HepG2 (cell line): Measurements from ENCODE around the gene YAP1. TPM values are rescaled to one million over a fixed set of nuclear protein-coding genes. Genes with fewer than 3 reads are reported as not detected.
A peak's percentile ranks its signal among the peaks of the same experiment; 100 is the strongest.

Source experiments
- ATF6 ChIP-seq: sonication (generic); formaldehyde crosslinking; conservative IDR thresholded peaks from 2 replicates; pipeline ENCODE4 v1.4.0; 2020; ENCODE audit warnings: missing genetic modification reagents
- FOXP1 ChIP-seq, 2 experiments: fragments of 450-650 bp in 1 of 2; IDR thresholded peaks; 2 replicates each; pipeline ENCODE4 v1.6.1; 2017 to 2018; ENCODE audit warnings: antibody characterized with exemption in 1 of 2
- GZF1 ChIP-seq: sonication (generic); formaldehyde crosslinking; IDR thresholded peaks from 2 replicates; pipeline ENCODE4 v1.5.1; 2020; ENCODE audit warnings: mild to moderate bottlenecking, missing genetic modification reagents
- HNF1A ChIP-seq, 2 experiments: sonication (generic) in 1 of 2; formaldehyde crosslinking in 1 of 2; IDR thresholded peaks; 2 replicates each; pipeline versions ENCODE4 v1.4.0 to v1.6.1; 2016 to 2020; ENCODE audit warnings: borderline replicate concordance in 1 of 2, low read depth in 1 of 2, mild to moderate bottlenecking in 1 of 2, missing genetic modification reagents in 1 of 2
- KLF13 ChIP-seq: sonication (generic); formaldehyde crosslinking; IDR thresholded peaks from 2 replicates; pipeline ENCODE4 v1.4.0; 2020; ENCODE audit warnings: mild to moderate bottlenecking, missing genetic modification reagents
- MBNL3 ChIP-seq: fragments of 250-450 bp; sonication (Bioruptor Pico); conservative IDR thresholded peaks from 2 replicates; pipeline ENCODE4 v1.8.0; 2022; ENCODE audit warnings: mild to moderate bottlenecking, inconsistent platforms
- NFIC ChIP-seq: IDR thresholded peaks from 2 replicates; pipeline ENCODE4 v1.6.1; 2012; ENCODE audit warnings: mild to moderate bottlenecking, low read length, inconsistent platforms
- NFYC ChIP-seq: IDR thresholded peaks from 2 replicates; pipeline ENCODE4 v1.6.1; 2016; ENCODE audit warnings: missing genetic modification reagents, missing compliant biosample characterization
- NR2F2 ChIP-seq: IDR thresholded peaks from 2 replicates; pipeline ENCODE4 v1.6.1; 2012; ENCODE audit warnings: low read depth, inconsistent platforms, borderline replicate concordance
- NR2F6 ChIP-seq, 2 experiments: IDR thresholded peaks; 2 replicates each; pipeline ENCODE4 v1.6.1; 2016; ENCODE audit warnings: antibody characterized with exemption in 1 of 2, mild to moderate bottlenecking in 1 of 2
- PRPF4 ChIP-seq: fragments of 200-400 bp; formaldehyde crosslinking; IDR thresholded peaks from 2 replicates; pipeline ENCODE4 v1.6.1; 2016; ENCODE audit warnings: low read length, low read depth; ENCODE audit not compliant: poor library complexity, severe bottlenecking
- RFX5 ChIP-seq: IDR thresholded peaks from 2 replicates; pipeline ENCODE4 v1.6.1; 2011; ENCODE audit warnings: low read depth, low read length, improper control_type of control experiment
- SRSF4 ChIP-seq: fragments of 200-400 bp; formaldehyde crosslinking; IDR thresholded peaks from one replicate; pipeline ENCODE4 v1.6.1; 2018; ENCODE audit warnings: mild to moderate bottlenecking, low read depth, low read length, moderate library complexity; ENCODE audit not compliant: poor library complexity, severe bottlenecking
- TGIF2 ChIP-seq: IDR thresholded peaks from 2 replicates; pipeline ENCODE4 v1.6.1; 2016; ENCODE audit warnings: control low read depth, missing compliant biosample characterization
- TOPORS ChIP-seq: sonication (generic); formaldehyde crosslinking; IDR thresholded peaks from 2 replicates; pipeline ENCODE4 v1.8.0; 2023; ENCODE audit warnings: mild to moderate bottlenecking, missing genetic modification reagents
- ZBTB26 ChIP-seq: IDR thresholded peaks from 2 replicates; pipeline ENCODE4 v1.6.1; 2016; ENCODE audit warnings: missing compliant biosample characterization, missing genetic modification reagents, borderline replicate concordance
- ZFP36L2 ChIP-seq: sonication (generic); formaldehyde crosslinking; IDR thresholded peaks from 2 replicates; pipeline ENCODE4 v1.4.0; 2020; ENCODE audit warnings: missing genetic modification reagents
- ZNF510 ChIP-seq: sonication (generic); formaldehyde crosslinking; IDR thresholded peaks from 2 replicates; pipeline ENCODE4 v1.4.0; 2020; ENCODE audit warnings: low read depth, mild to moderate bottlenecking, missing genetic modification reagents
- ZNF749 ChIP-seq: sonication (generic); formaldehyde crosslinking; IDR thresholded peaks from 2 replicates; pipeline ENCODE4 v1.8.0; 2022; ENCODE audit warnings: mild to moderate bottlenecking, missing genetic modification reagents, moderate library complexity, borderline replicate concordance
- polyA plus RNA-seq, 8 experiments: library from polyadenylated mRNA; depleted of rRNA in 3 of 8; stranded (reverse) in 7 of 8; unstranded in 1 of 8; fragments of >200 nt; fragmentation: Illumina TruSeq in 4 of 8; extraction: Trizol in 4 of 8; gene quantifications; 2 replicates each; pipeline versions ENCODE4 v1.2.1 to v1.2.3, GENCODE V29; 2011 to 2016; ENCODE audit warnings: low read depth in 4 of 8, missing spikeins in 1 of 8, mixed read lengths in 1 of 8; ENCODE audit not compliant: insufficient read depth in 1 of 8
- total RNA-seq, 5 experiments: library from RNA; depleted of rRNA; stranded (reverse); fragments of >200 nt; fragmentation: Illumina TruSeq; extraction: Trizol; gene quantifications; 2 replicates each; pipeline ENCODE4 v1.2.3, GENCODE V29; 2016; ENCODE audit warnings: low read depth in 1 of 5
- TF ChIP-seq, protein P1 (sequence below): sonication (generic); formaldehyde crosslinking; IDR thresholded peaks from 2 replicates; pipeline ENCODE4 v1.5.0; 2020; ENCODE audit warnings: missing genetic modification reagents
- TF ChIP-seq, protein P2 (sequence below): IDR thresholded peaks from 2 replicates; pipeline ENCODE4 v1.6.1; 2012; ENCODE audit warnings: low read depth, low read length, improper control_type of control experiment

The YAP1 gene
- total and polyA plus RNA-seq, 2 of the 13 experiments (the other 11 are each of a cell fraction or from before 2014, with no cell fraction given): 59.5 to 91.0 TPM

- TF ChIP-seq, protein P1, sequence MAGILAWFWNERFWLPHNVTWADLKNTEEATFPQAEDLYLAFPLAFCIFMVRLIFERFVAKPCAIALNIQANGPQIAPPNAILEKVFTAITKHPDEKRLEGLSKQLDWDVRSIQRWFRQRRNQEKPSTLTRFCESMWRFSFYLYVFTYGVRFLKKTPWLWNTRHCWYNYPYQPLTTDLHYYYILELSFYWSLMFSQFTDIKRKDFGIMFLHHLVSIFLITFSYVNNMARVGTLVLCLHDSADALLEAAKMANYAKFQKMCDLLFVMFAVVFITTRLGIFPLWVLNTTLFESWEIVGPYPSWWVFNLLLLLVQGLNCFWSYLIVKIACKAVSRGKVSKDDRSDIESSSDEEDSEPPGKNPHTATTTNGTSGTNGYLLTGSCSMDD (CRISPR knock-in tag): no peak
- TF ChIP-seq TGIF2 (CRISPR knock-in tag) (no peak), GZF1 (CRISPR knock-in tag) (no peak), PRPF4 (no peak), SRSF4 (no peak), KLF13 (no peak), ZFP36L2 (CRISPR knock-in tag) (no peak), RFX5 (no peak), ATF6 (CRISPR knock-in tag) (no peak), ZNF749 (CRISPR knock-in tag) (no peak), TOPORS (CRISPR knock-in tag) (no peak), NR2F6 (IDR thresholded peaks at IDR 0.05) (peak; percentile 97), NR2F6 (CRISPR knock-in tag; IDR thresholded peaks at IDR 0.05) (peak; percentile 95), HNF1A (IDR thresholded peaks at IDR 0.05; ENCODE audit: low read depth) (no peak), HNF1A (CRISPR knock-in tag; IDR thresholded peaks at IDR 0.05; ENCODE audit: borderline replicate concordance) (no peak), FOXP1 (IDR thresholded peaks at IDR 0.05) (no peak), FOXP1 (CRISPR knock-in tag; IDR thresholded peaks at IDR 0.05) (peak; percentile 37; the same call in 1 of the 2 replicates), NR2F2 (peak; percentile 93), ZNF510 (CRISPR knock-in tag) (no peak), MBNL3 (CRISPR knock-in tag) (no peak), ZBTB26 (no peak), NFIC (peak; percentile 24; the same call in 1 of the 2 replicates), NFYC (CRISPR knock-in tag) (no peak)
- TF ChIP-seq, protein P2, sequence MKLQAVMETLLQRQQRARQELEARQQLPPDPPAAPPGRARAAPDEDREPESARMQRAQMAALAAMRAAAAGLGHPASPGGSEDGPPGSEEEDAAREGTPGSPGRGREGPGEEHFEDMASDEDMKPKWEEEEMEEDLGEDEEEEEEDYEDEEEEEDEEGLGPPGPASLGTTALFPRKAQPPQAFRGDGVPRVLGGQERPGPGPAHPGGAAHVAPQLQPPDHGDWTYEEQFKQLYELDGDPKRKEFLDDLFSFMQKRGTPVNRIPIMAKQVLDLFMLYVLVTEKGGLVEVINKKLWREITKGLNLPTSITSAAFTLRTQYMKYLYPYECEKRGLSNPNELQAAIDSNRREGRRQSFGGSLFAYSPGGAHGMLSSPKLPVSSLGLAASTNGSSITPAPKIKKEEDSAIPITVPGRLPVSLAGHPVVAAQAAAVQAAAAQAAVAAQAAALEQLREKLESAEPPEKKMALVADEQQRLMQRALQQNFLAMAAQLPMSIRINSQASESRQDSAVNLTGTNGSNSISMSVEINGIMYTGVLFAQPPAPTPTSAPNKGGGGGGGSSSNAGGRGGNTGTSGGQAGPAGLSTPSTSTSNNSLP: no peak
These were observed 9.8 kb downstream of the YAP1 start (continued) for GRCh38 chr11:102119997-102120396.
